HepG2 (cell line): Measurements from ENCODE around the gene ARHGEF40. TPM values are rescaled to one million over a fixed set of nuclear protein-coding genes. Genes with fewer than 3 reads are reported as not detected.

ENCODE experiments used
- ARID5B ChIP-seq: IDR thresholded peaks from 2 replicates; pipeline ENCODE4 v1.4.0; 2020; ENCODE audit warnings: mild to moderate bottlenecking, missing genetic modification reagents
- CCDC6 ChIP-seq: sonication (generic); formaldehyde crosslinking; IDR thresholded peaks from 2 replicates; pipeline ENCODE4 v1.8.1; 2022; ENCODE audit warnings: mild to moderate bottlenecking, missing genetic modification reagents, moderate library complexity
- NR3C1 ChIP-seq: sonication (generic); formaldehyde crosslinking; IDR thresholded peaks from 2 replicates; pipeline ENCODE4 v1.4.0; 2020; ENCODE audit warnings: missing genetic modification reagents
- SMC3 ChIP-seq: IDR thresholded peaks from 2 replicates; pipeline ENCODE4 v1.6.1; 2011; ENCODE audit warnings: low read length, improper control_type of control experiment
- YEATS4 ChIP-seq: sonication (generic); formaldehyde crosslinking; IDR thresholded peaks from 2 replicates; pipeline ENCODE4 v1.4.0; 2020; ENCODE audit warnings: missing genetic modification reagents, borderline replicate concordance
- ZNF121 ChIP-seq: sonication (generic); formaldehyde crosslinking; IDR thresholded peaks from 2 replicates; pipeline ENCODE4 v1.5.0; 2020; ENCODE audit warnings: mild to moderate bottlenecking, missing genetic modification reagents
- ZNF180 ChIP-seq: sonication (generic); formaldehyde crosslinking; IDR thresholded peaks from 2 replicates; pipeline ENCODE4 v1.4.0; 2020; ENCODE audit warnings: low read depth, missing genetic modification reagents, borderline replicate concordance
- ZNF24 ChIP-seq: fragments of 450-650 bp; IDR thresholded peaks from 2 replicates; pipeline ENCODE4 v1.6.1; 2017; ENCODE audit warnings: antibody characterized with exemption, mild to moderate bottlenecking
- ZSCAN30 ChIP-seq: sonication (generic); formaldehyde crosslinking; IDR thresholded peaks from 2 replicates; pipeline ENCODE4 v1.5.0; 2020; ENCODE audit warnings: mild to moderate bottlenecking, missing genetic modification reagents
- polyA plus RNA-seq, 8 experiments: library from polyadenylated mRNA; depleted of rRNA in 3 of 8; stranded (reverse) in 7 of 8; unstranded in 1 of 8; fragments of >200 nt; fragmentation: Illumina TruSeq in 4 of 8; extraction: Trizol in 4 of 8; gene quantifications; 2 replicates each; pipeline versions ENCODE4 v1.2.1 to v1.2.3, GENCODE V29; 2011 to 2016; ENCODE audit warnings: low read depth in 4 of 8, missing spikeins in 1 of 8, mixed read lengths in 1 of 8; ENCODE audit not compliant: insufficient read depth in 1 of 8
- total RNA-seq, 5 experiments: library from RNA; depleted of rRNA; stranded (reverse); fragments of >200 nt; fragmentation: Illumina TruSeq; extraction: Trizol; gene quantifications; 2 replicates each; pipeline ENCODE4 v1.2.3, GENCODE V29; 2016; ENCODE audit warnings: low read depth in 1 of 5
- TF ChIP-seq, protein P1 (sequence below): sonication (generic); formaldehyde crosslinking; IDR thresholded peaks from 2 replicates; pipeline ENCODE4 v1.9.0; 2021; ENCODE audit warnings: mild to moderate bottlenecking, missing genetic modification reagents
- TF ChIP-seq, protein P2 (sequence below): sonication (generic); formaldehyde crosslinking; IDR thresholded peaks from 2 replicates; pipeline ENCODE4 v1.8.0; 2022; ENCODE audit warnings: missing genetic modification reagents, mild to moderate bottlenecking, inconsistent platforms, borderline replicate concordance
- TF ChIP-seq, protein P3 (sequence below): sonication (generic); formaldehyde crosslinking; IDR thresholded peaks from 2 replicates; pipeline ENCODE4 v1.4.0; 2020; ENCODE audit warnings: missing genetic modification reagents, borderline replicate concordance

The ARHGEF40 gene
- total and polyA plus RNA-seq, 2 of the 13 experiments (the other 11 are each of a cell fraction or from before 2014, with no cell fraction given): 28.1 to 78.1 TPM

DNA sequence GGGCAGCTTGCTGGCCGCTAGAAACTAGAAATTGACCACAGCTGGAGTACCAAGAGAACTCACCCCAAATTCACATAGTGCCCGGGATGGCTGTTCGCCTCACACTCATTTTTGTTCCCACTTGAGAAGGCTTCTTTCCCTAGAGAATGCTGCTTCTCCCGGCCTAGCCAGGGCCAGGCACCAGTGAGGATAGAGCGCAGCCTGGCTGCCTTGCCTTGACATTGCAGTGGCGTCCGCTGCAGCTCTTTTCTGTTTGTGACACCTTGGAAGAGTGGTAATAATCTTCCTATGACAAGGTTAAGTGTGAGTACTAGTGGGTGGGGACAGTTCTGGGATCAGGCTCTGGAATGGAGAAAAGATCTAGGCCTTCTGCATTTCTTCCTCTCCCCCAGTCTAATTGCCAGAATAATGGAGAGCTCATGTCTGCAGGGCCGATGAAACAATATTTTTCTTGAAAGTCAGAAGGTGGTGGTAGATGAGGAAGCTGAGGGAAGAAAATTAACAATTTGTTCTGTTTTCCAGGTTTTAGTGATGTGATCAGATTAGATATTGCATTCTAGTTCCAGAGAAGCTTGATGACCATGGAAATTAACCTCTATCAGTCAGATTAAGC, 34.5 kb downstream of the ARHGEF40 start (continued):
- TF ChIP-seq, protein P1, sequence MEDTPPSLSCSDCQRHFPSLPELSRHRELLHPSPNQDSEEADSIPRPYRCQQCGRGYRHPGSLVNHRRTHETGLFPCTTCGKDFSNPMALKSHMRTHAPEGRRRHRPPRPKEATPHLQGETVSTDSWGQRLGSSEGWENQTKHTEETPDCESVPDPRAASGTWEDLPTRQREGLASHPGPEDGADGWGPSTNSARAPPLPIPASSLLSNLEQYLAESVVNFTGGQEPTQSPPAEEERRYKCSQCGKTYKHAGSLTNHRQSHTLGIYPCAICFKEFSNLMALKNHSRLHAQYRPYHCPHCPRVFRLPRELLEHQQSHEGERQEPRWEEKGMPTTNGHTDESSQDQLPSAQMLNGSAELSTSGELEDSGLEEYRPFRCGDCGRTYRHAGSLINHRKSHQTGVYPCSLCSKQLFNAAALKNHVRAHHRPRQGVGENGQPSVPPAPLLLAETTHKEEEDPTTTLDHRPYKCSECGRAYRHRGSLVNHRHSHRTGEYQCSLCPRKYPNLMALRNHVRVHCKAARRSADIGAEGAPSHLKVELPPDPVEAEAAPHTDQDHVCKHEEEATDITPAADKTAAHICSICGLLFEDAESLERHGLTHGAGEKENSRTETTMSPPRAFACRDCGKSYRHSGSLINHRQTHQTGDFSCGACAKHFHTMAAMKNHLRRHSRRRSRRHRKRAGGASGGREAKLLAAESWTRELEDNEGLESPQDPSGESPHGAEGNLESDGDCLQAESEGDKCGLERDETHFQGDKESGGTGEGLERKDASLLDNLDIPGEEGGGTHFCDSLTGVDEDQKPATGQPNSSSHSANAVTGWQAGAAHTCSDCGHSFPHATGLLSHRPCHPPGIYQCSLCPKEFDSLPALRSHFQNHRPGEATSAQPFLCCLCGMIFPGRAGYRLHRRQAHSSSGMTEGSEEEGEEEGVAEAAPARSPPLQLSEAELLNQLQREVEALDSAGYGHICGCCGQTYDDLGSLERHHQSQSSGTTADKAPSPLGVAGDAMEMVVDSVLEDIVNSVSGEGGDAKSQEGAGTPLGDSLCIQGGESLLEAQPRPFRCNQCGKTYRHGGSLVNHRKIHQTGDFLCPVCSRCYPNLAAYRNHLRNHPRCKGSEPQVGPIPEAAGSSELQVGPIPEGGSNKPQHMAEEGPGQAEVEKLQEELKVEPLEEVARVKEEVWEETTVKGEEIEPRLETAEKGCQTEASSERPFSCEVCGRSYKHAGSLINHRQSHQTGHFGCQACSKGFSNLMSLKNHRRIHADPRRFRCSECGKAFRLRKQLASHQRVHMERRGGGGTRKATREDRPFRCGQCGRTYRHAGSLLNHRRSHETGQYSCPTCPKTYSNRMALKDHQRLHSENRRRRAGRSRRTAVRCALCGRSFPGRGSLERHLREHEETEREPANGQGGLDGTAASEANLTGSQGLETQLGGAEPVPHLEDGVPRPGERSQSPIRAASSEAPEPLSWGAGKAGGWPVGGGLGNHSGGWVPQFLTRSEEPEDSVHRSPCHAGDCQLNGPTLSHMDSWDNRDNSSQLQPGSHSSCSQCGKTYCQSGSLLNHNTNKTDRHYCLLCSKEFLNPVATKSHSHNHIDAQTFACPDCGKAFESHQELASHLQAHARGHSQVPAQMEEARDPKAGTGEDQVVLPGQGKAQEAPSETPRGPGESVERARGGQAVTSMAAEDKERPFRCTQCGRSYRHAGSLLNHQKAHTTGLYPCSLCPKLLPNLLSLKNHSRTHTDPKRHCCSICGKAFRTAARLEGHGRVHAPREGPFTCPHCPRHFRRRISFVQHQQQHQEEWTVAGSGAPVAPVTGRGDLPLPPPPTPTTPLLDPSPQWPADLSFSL (CRISPR knock-in tag): peak; percentile 73; the same call in 1 of the 2 replicates
- TF ChIP-seq, protein P2, sequence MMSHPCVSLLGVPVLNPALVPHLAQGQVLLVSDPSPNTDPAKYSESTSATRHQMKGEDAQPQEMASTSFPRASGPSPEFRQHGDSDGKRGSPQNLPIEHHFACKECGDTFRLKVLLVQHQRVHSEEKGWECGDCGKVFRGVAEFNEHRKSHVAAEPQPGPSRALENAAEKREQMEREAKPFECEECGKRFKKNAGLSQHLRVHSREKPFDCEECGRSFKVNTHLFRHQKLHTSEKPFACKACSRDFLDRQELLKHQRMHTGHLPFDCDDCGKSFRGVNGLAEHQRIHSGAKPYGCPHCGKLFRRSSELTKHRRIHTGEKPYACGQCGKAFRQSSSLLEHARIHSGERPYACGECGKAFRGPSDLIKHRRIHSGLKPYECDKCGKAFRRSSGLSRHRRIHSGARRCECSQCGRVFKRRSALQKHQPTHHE (CRISPR knock-in tag): peak; percentile 17; the same call in 1 of the 2 replicates
- TF ChIP-seq ZNF121 (CRISPR knock-in tag) (no peak), NR3C1 (no peak), ZNF24 (peak; percentile 10; the same call in 1 of the 2 replicates), SMC3 (peak; percentile 74), ZNF180 (no peak), ARID5B (no peak), YEATS4 (CRISPR knock-in tag) (no peak), ZSCAN30 (CRISPR knock-in tag) (0 out of 2 replicates have a peak, but pooled peaks have one; percentile 35), CCDC6 (CRISPR knock-in tag) (no peak)
- TF ChIP-seq, protein P3, sequence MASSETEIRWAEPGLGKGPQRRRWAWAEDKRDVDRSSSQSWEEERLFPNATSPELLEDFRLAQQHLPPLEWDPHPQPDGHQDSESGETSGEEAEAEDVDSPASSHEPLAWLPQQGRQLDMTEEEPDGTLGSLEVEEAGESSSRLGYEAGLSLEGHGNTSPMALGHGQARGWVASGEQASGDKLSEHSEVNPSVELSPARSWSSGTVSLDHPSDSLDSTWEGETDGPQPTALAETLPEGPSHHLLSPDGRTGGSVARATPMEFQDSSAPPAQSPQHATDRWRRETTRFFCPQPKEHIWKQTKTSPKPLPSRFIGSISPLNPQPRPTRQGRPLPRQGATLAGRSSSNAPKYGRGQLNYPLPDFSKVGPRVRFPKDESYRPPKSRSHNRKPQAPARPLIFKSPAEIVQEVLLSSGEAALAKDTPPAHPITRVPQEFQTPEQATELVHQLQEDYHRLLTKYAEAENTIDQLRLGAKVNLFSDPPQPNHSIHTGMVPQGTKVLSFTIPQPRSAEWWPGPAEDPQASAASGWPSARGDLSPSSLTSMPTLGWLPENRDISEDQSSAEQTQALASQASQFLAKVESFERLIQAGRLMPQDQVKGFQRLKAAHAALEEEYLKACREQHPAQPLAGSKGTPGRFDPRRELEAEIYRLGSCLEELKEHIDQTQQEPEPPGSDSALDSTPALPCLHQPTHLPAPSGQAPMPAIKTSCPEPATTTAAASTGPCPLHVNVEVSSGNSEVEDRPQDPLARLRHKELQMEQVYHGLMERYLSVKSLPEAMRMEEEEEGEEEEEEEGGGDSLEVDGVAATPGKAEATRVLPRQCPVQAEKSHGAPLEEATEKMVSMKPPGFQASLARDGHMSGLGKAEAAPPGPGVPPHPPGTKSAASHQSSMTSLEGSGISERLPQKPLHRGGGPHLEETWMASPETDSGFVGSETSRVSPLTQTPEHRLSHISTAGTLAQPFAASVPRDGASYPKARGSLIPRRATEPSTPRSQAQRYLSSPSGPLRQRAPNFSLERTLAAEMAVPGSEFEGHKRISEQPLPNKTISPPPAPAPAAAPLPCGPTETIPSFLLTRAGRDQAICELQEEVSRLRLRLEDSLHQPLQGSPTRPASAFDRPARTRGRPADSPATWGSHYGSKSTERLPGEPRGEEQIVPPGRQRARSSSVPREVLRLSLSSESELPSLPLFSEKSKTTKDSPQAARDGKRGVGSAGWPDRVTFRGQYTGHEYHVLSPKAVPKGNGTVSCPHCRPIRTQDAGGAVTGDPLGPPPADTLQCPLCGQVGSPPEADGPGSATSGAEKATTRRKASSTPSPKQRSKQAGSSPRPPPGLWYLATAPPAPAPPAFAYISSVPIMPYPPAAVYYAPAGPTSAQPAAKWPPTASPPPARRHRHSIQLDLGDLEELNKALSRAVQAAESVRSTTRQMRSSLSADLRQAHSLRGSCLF (CRISPR knock-in tag): no peak
